Osteocyte (in vitro differentiated cells): ENCODE measurements around the gene PRIMA1. TPM values are rescaled to one million over a fixed set of nuclear protein-coding genes. Genes with fewer than 3 reads are reported as not detected.

ENCODE experiments used
- DNase-seq: peaks from one replicate; pipeline ENCODE4 v3.0.0; 2021; ENCODE audit warnings: mixed read lengths; ENCODE audit not compliant: unreplicated experiment; ENCODE audit errors: extremely low spot score
- H3K27ac Mint-ChIP-seq: one replicate; pipeline ENCODE4 v1.8.0; 2021; ENCODE audit warnings: mild to moderate bottlenecking, mixed read lengths; ENCODE audit not compliant: unreplicated experiment
- H3K27me3 Mint-ChIP-seq: one replicate; pipeline ENCODE4 v1.8.0; 2021; ENCODE audit warnings: mixed read lengths; ENCODE audit not compliant: unreplicated experiment
- H3K36me3 Mint-ChIP-seq: one replicate; pipeline ENCODE4 v1.8.0; 2021; ENCODE audit warnings: mixed read lengths; ENCODE audit not compliant: unreplicated experiment
- H3K4me1 Mint-ChIP-seq: one replicate; pipeline ENCODE4 v1.8.0; 2021; ENCODE audit warnings: mixed read lengths; ENCODE audit not compliant: unreplicated experiment
- H3K4me3 Mint-ChIP-seq: one replicate; pipeline ENCODE4 v1.8.0; 2021; ENCODE audit warnings: mild to moderate bottlenecking, moderate library complexity, mixed read lengths; ENCODE audit not compliant: unreplicated experiment
- H3K9me3 Mint-ChIP-seq: one replicate; pipeline ENCODE4 v1.8.0; 2021; ENCODE audit warnings: mixed read lengths; ENCODE audit not compliant: unreplicated experiment
- total RNA-seq: library from RNA; stranded (reverse); gene quantifications from 2 replicates; pipeline ENCODE4 v1.2.1, GENCODE V29; 2021
- TF ChIP-seq, protein P1 (sequence below): fragments of 200-600 bp; sonication (generic); IDR thresholded peaks from 2 replicates; pipeline ENCODE4 v1.5.0; 2021; ENCODE audit warnings: antibody characterized with exemption, mild to moderate bottlenecking, moderate library complexity

PRIMA1 gene
- total RNA-seq, 1 donor from 2014 or later, result not detected

DNA sequence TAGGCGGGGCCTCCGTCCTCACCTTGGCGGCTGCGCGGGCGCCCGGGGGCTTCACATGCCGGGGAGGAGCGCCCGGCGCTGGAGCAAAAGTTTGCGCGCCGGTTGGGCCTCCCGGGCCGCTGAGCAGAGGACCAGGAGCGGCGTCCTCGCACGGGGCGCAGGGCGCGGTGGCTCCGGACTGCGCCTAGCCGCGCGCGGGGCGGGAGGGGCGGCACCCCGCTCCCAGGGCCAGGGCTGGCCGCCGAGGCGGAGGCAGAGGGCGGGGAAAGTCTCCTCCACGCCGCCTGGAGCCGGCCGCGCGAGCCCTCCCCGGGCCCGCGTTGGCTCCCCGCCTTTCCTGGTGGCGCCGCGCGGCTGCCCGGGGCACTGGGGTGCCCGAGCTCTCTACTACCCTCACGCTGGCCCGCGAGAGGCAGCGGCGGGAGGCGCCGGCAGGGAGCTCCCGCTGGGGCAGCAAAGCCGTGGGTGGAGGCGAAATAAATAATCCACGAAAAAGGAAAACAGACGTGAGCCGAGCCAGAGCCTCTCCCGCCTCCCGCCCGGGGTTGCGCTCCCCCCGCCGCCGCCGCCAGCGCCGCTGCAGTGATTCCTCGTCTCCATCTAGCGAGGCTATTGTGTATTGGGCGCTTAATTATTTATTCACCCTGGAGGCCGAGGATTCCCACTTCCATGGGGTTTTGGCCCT, 400 bp upstream of the PRIMA1 start:
- TF ChIP-seq, protein P1, sequence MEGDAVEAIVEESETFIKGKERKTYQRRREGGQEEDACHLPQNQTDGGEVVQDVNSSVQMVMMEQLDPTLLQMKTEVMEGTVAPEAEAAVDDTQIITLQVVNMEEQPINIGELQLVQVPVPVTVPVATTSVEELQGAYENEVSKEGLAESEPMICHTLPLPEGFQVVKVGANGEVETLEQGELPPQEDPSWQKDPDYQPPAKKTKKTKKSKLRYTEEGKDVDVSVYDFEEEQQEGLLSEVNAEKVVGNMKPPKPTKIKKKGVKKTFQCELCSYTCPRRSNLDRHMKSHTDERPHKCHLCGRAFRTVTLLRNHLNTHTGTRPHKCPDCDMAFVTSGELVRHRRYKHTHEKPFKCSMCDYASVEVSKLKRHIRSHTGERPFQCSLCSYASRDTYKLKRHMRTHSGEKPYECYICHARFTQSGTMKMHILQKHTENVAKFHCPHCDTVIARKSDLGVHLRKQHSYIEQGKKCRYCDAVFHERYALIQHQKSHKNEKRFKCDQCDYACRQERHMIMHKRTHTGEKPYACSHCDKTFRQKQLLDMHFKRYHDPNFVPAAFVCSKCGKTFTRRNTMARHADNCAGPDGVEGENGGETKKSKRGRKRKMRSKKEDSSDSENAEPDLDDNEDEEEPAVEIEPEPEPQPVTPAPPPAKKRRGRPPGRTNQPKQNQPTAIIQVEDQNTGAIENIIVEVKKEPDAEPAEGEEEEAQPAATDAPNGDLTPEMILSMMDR, result no peak
- DNase-seq, result no peak
- Mint-ChIP-seq H3K4me1 (peaks cover 6% of the 10 kb centered on the region), H3K4me3 (no peak overlapping the region), H3K9me3 (no peaks in the 10 kb centered on the region), H3K36me3 (no peaks in the 10 kb centered on the region), H3K27me3 (peaks cover 38% of the 10 kb centered on the region), H3K27ac (no peak overlapping the region)

DNA sequence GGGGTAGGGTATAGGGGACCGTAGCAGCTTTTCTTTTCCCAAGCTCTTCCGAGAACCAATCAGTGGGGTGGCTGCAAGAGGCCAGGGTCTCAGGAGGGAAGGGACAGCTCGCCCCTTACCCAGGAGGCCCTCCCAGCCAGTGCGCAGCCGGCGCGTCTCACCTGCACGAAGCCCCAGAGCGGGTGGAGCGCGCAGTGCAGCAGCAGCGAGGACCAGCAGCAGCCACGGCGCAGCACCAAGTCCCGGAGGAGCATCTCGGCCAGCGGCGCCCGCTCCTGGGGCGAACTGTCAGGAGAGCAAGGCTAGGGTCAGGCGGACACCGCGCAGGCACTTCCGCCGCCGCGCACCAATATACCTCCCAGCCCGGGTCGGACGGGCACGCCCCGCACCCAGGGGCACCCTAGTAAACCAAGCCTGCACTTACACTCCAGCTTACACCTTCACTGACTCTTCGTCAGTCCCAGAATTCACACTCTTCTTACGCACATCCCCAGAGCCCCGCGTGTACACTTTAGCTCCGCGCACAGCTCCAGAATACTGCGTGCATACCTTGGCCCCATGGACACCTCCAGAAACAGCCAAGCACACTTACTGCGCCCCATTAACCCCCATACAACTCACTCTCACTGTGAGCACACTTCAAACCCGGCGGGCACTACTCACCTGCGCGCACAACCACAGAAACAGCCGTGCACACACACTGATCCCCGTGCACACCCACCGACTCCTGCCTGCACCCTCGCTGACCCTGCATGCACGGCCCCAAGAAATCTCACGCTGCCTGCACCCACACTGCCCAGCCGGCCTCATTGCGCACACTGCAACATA, 606 bp downstream of the PRIMA1 start:
- peaks cover 38% of the 10 kb centered on the region for H3K27me3 Mint-ChIP-seq
- no peaks in the 10 kb centered on the region for H3K36me3 Mint-ChIP-seq
- TF ChIP-seq, protein P1, result no peak
- no peak overlapping the region for H3K4me3 Mint-ChIP-seq
- H3K27ac Mint-ChIP-seq, result no peak overlapping the region
- H3K9me3 Mint-ChIP-seq, result no peaks in the 10 kb centered on the region
- H3K4me1 Mint-ChIP-seq, result peaks cover 6% of the 10 kb centered on the region
- no peak for DNase-seq

DNA sequence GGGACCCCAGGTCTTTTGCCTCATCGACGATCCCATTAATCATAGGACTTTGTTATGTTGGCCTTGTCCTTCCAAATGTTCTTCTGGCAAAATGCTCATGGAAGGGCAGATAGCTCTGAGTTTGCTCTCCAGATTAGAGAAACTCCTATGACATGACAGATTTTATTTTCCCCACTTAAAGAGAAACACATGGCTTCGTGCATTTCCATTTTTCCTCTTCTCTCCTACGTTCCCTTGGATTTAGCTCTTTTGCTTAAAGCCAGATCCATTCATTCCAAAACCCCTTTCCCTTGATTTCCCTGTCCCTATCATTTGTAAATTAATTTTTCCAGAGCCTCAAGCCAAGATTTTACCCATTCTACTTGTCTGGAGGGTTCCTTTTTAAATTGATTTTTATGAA, 2.9 kb downstream of the PRIMA1 start:
- Mint-ChIP-seq H3K4me1 (peaks cover 6% of the 10 kb centered on the region), H3K4me3 (no peak overlapping the region), H3K9me3 (no peaks in the 10 kb centered on the region), H3K36me3 (no peaks in the 10 kb centered on the region), H3K27me3 (peaks cover 38% of the 10 kb centered on the region), H3K27ac (no peak overlapping the region)
- DNase-seq, result no peak
- TF ChIP-seq, protein P1, result no peak

DNA sequence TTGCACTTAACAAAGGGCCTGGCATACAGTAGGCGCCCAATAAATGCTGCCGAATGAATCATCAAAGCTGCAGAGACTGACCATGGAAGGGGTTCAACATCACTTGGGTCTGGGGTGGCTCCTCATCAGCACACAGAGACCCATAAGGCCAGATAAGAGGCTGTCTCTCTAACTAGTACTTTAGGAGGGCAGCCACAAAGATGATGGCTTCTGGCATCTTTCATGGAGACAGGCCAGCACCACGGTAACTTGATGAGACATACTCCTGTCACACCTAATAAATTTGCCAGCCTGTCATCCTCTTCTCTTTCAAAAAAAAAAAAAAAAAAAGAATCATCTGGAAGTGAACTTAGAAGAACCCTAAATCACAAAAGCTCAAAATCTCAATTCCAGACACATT, 3.4 kb downstream of the PRIMA1 start:
- TF ChIP-seq, protein P1, result no peak
- Mint-ChIP-seq H3K9me3 (peaks cover 4% of the 10 kb centered on the region), H3K27me3 (peaks cover 35% of the 10 kb centered on the region), H3K36me3 (no peaks in the 10 kb centered on the region), H3K4me3 (no peak overlapping the region), H3K4me1 (peaks cover 6% of the 10 kb centered on the region), H3K27ac (no peak overlapping the region)
- DNase-seq, result no peak

DNA sequence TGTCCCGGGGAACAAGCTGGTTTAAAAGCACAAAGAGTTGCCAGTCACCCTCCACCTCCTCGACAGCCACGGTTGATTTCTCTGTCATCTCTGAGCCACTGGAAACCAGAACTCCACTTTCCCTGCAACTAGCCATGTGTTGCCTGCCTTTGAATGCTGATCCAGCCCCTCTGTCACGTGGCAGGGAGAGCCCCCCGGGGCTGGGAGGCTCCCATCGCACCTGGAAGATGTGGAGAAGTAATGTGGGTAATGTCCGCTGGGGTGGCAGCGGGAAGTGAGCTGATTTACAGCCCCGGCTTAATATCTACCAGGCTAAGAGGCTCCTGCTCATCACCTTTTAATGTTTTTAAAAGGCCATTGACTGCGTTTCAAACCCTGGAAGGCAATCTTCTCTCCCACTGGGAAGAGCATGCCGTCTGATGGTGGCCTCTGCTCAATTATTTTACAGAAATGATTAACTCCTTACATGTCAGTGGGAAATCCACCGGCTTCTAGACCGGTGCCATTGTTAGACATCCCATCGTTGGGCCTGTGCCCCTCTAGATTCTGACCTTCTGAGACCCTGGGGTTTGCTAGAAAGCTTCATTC, 7.4 kb downstream of the PRIMA1 start:
- TF ChIP-seq, protein P1, result no peak
- Mint-ChIP-seq H3K9me3 (peaks cover 23% of the 10 kb centered on the region), H3K27me3 (peaks cover 2% of the 10 kb centered on the region), H3K27ac (no peak overlapping the region), H3K4me3 (no peak overlapping the region), H3K4me1 (no peaks in the 10 kb centered on the region), H3K36me3 (no peaks in the 10 kb centered on the region)
- no peak for DNase-seq
